GM18507 (cell line): ENCODE measurements around the gene LUZP1.

Source experiments
- DNase-seq: peaks from one replicate; pipeline ENCODE4 v3.0.0; 2011; ENCODE audit warnings: low read depth; ENCODE audit not compliant: insufficient read length; ENCODE audit errors: extremely low spot score
- FAIRE-seq: peaks from 2 replicates; lab custom pipeline; 2011; peaks lifted over from hg19 to GRCh38; lab: Jason Lieb, UNC

The LUZP1 gene

DNA sequence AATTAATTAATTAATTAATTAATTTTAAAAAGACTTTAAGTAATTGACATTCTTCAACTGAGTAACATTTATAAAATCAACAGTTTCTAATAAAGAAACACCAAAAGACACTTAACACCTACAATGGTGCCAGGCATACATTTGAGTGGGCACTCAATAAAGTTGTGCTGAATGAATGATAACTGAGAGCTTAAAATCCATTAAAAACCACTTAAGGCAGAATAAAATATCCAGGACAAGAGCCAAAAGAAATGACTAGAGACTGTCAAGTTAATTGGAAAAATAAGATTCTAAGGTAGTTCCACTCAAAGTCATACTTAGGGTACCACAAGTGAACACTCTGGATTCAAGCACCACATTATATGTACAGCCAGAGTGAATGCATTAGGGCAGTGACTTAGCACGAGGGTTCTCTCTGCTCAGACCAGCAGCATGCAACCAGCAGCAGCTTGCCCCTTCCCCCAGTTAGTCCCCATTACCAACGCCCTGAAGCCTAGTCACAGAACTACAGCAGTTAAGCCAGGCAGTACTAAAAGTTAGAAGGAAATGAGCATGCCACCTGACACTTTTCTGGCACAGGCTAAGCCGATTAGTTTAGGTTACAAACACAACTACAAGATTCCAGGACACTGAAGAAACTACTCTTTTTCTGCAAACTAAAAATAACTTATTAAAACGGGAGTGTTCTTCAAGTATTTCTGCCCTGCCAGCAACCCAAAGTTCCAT is 46.5 kb downstream of the LUZP1 start:
- FAIRE-seq (no peak), DNase-seq (no peak)

GRCh38 chr1:23120383-23120782 is 48.3 kb downstream of the LUZP1 start:
- DNase-seq (no peak), FAIRE-seq (no peak)

- no peak for FAIRE-seq
Observed at GRCh38 chr1:23118957-23119792, 49.5 kb downstream of the LUZP1 start.

DNA sequence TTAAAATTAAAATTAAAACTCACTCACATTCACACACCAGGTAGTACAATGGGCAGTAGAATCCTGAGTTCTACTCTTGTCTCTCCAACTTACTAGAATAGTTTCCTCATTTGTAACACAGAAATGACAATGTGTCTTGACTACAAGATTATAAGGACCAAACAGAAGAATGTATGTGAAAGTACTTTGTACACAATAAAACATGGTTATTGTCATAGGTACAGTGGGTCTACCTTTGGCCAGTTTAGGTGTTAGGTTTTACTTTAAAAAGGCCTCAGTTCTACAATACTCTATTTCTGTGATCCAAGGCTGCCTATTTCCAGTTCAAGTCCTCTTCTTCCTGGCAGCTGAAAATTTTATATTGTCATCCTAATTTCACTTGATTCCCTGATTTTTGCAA is 50.2 kb downstream of the LUZP1 start:
- FAIRE-seq (no peak), DNase-seq (no peak)

More at GRCh38 chr1:23118957-23119792, 49.5 kb downstream of the LUZP1 start:
- no peak for DNase-seq

- no peak for DNase-seq
- no peak for FAIRE-seq
Observed at GRCh38 chr1:23116921-23117699, 51.5 kb downstream of the LUZP1 start.

DNA sequence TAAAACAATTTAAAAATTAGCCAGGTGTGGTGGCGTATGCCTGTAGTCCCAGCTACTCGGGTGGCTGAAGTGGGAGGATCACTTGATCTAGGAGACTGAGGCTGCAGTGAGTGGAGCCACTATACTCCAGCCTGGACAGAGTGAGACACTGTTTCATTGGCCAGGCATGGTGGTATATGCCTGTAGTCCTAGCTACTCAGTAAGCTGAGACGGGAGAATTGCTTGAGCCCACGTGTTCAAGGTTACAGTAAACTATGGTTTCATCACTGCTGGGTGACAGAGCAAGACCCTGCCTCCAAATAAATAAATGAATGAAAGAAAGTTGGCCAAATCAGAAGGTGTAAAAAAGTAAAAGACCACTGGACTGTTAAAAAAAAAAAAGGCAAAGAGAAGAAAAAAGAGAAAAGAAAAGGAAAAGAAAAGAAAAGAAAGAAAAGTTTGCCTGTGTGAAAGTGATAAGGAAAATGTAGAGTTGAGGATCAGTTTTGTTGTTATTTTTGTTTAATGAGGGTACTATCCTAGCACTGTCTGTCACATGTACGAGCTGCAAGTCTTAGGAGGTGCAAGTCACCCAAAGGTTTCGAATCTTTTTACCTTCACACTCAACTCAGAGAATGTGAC is 52.3 kb downstream of the LUZP1 start:
- no peak for FAIRE-seq
- no peak for DNase-seq

- FAIRE-seq, result no peak
- DNase-seq, result no peak
Observed at GRCh38 chr1:23114424-23115079, 54.1 kb downstream of the LUZP1 start.

DNA sequence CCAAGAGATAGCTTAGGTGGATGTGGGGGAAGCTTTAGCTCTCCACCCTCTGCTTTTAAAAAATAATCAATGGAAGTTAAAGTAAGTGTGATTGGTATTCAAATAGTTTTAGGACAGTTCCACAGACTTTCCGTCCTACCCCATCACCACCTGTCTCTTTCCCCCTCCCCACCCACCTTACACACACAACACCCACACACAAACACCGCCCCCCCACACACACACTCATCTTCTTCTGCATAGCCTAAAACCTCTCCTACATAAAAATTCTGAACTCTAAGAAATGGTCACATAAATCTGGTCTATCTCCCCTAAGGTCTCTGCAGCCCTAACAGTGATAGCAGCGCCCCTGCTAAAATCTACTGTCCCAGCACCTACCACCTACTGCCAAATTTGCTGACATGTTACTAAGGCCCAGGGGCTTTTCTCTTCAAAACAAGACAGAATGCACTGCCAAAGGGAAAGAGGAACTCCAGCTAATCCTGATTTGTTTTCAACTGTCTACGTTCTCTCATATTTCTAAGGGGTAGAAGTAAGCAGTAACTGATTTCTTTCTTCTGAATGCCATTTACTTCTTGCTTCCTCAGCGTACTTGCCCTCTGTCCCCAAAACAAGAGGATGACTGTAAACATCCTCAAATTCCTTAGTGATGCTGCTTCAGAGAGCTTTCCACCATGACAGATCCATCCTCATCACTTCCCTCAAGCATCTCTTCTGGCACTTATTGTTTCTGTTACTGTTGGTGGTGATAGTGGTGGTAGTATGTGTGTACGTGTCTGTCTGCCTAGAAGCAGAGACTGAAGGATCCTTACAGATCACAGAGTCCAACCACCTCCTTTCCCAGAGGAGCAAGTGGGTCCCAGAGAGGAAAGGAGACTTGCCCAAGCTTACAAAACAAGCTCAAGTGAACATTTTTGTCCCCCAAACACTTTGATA is 56.8 kb downstream of the LUZP1 start:
- no peak for FAIRE-seq
- DNase-seq, result no peak

DNA sequence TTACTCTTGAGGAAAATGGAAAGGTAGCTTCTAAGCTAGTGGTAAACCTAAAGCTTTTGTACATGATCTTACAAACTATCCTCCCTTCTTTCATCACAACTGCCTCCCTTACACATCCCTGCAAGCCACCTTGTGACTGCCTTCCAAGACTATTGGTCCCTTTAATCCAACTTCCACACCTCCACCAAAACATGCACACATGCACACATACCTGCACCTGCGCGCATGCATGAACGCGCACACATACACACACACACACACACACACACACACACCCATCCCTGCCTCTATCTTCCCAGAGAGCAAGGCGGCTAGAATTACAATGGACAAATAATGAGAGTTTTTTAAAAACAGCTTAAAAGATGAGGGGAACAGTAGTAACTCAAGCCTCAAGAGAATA is 58.3 kb downstream of the LUZP1 start:
- DNase-seq (no peak), FAIRE-seq (no peak)

DNA sequence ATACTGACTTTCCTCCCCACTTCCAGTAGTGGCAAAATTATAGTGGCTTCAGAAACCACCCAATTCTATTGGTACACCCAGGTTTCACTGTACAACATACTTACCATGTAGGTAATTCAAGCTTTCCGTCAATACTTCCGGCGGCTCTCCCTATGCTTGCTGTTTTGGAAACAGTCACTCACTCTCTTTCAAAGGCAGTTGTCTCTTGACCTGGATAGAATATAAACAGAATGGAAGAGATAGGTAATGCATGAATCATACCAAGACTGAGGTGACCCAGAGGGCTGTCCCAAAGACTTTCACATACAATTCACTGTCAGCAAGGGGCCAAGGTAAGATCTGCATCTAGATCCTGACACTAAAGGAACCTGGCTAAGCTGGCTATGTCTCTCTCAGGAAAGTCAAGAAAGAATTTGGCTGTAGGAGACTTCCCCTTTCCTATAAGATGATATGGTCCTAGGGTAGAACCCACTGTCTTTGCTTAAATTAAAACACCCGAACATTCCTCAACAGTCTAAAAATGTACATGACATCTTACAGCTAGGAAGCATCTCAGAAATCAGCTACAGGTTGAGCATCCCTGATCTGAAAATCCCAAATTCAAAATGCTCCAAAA is 59.6 kb downstream of the LUZP1 start:
- DNase-seq (no peak), FAIRE-seq (no peak)

GRCh38 chr1:23103001-23103889 is 65.4 kb downstream of the LUZP1 start:
- no peak for DNase-seq
- FAIRE-seq, result no peak

GRCh38 chr1:23102289-23102688 is 66.4 kb downstream of the LUZP1 start:
- DNase-seq (no peak), FAIRE-seq (no peak)

DNA sequence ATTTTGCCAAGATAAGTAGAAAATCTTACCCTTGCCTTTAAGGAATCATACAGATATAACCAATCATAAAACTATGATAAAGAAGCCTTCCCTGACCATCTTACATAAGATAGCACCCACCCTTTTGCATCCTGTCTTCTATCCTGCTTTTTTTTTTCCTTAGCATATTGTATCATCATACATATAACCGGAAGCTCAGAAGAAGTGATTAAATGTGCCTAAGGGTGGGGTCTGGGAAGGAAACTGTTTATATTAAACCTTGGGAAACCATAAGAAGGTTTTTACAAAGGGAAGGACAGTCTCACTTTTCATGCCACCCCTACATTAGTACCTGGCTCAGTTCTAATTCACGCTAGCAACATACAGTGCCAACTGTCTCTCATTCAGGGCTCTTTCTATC is 66.8 kb downstream of the LUZP1 start:
- FAIRE-seq (no peak), DNase-seq (no peak)

DNA sequence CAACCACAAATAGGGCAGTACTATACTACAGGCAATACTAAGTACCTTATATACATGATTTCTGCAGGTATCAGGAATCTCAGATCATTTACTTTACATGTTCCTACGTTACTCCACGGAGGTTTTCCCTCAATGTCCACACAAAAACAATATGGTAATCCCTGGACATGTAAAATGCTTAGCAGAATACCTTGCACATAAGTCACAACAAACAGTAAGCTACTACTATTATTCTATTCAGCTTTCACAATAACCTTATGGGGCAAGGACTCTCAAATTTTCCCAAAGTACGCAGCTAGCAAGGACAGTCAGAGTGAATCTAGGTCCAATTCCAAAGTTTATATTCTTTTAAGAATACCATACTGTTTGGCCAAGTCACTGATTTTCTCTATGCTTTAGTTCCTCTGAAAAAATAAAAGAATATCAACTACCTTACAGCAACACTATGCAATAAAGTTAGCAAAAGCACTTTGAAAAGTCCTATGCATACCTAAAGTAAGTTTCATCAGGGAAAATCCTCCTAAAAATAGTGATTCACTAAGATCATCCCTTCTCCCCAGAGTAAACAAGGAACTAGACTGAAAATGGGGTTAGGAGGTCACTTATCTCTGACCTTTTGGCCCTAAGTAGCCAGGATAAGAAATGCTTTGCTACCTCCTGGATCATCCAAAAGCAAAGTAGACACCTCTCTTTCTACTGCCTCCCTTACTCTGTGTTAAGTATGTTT is 67.4 kb downstream of the LUZP1 start:
- DNase-seq (no peak), FAIRE-seq (no peak)

- FAIRE-seq (no peak), DNase-seq (no peak)
Observed at GRCh38 chr1:23100074-23100748, 68.4 kb downstream of the LUZP1 start.

DNA sequence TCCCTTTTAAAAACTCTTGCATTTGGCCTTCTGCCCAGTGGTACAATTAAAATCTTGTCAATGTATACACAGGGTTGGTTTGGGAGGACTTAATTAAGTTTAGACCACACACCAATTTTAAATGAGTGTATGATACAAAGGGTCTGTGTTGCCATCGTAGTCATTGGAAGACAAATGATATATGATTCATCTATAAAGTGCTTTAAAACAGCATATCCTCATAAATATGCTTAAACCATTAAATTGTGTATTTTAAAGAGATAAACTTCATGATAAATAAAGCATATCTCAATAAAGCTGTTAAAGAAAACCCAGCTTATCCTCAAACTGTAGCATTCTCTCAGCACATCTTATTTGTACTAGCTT is 69.5 kb downstream of the LUZP1 start:
- no peak for DNase-seq
- FAIRE-seq, result no peak
